HG02610 (cell line): Measurements from ENCODE around the gene PPT2.

Experiments used
- ATAC-seq: cut with Tn5 transposase; IDR thresholded peaks from one replicate; pipeline ENCODE4 v1.9.1; 2021; ENCODE audit warnings: mild to moderate bottlenecking, moderate library complexity; ENCODE audit not compliant: unreplicated experiment

Gene PPT2

GRCh38 chr6:32151863-32152768 is 1.8 kb upstream of the PPT2 start, which contains the start of gene PRRT1:
TSS of gene PRRT1 (minus strand) at chr6:32151939. CDS start at chr6:32151827, 112 bp downstream.
- no peak for ATAC-seq

- ATAC-seq, result no peak
Observed at GRCh38 chr6:32152769-32153563, 975 bp upstream of the PPT2 start.

- ATAC-seq, result peak; percentile 56
Observed at GRCh38 chr6:32154514-32155161, 697 bp downstream of the PPT2 start.

GRCh38 chr6:32156891-32157290 is 3.0 kb downstream of the PPT2 start:
- ATAC-seq, result no peak

- no peak for ATAC-seq
Observed at GRCh38 chr6:32158052-32158451, 4.1 kb downstream of the PPT2 start.

GRCh38 chr6:32163559-32164258 is 9.8 kb downstream of the PPT2 start:
- no peak for ATAC-seq

- ATAC-seq, result no peak
Observed at GRCh38 chr6:32164295-32164694, 10.4 kb downstream of the PPT2 start, which contains the start of gene EGFL8. TSS of gene EGFL8 (plus strand) at chr6:32164595. CDS start at chr6:32166166, 1,571 bp downstream.

- ATAC-seq, result no peak
Observed at GRCh38 chr6:32166411-32167061, 12.6 kb downstream of the PPT2 start.

- no peak for ATAC-seq
Observed at GRCh38 chr6:32167154-32167760, 13.3 kb downstream of the PPT2 start.

GRCh38 chr6:32167761-32168262 is 13.9 kb downstream of the PPT2 start:
- no peak for ATAC-seq

- ATAC-seq, result no peak
Observed at GRCh38 chr6:32168350-32168749, 14.4 kb downstream of the PPT2 start.

GRCh38 chr6:32168807-32169591 is 15.1 kb downstream of the PPT2 start:
- ATAC-seq, result no peak

GRCh38 chr6:32170294-32170693 is 16.4 kb downstream of the PPT2 start:
- ATAC-seq, result no peak

- ATAC-seq, result no peak
Observed at GRCh38 chr6:32171234-32171633, 17.3 kb downstream of the PPT2 start.

- no peak for ATAC-seq
Observed at GRCh38 chr6:32173051-32173727, 19.2 kb downstream of the PPT2 start.

- no peak for ATAC-seq
Observed at GRCh38 chr6:32174416-32174815, 20.5 kb downstream of the PPT2 start.

GRCh38 chr6:32175322-32175710 is 21.4 kb downstream of the PPT2 start:
- ATAC-seq, result no peak
